GM19324 (cell line): ENCODE data around the gene ELOA2.
"Not testable (repeated sequence)": the region's sequence is repeated elsewhere in the genome, so short reads cannot be mapped to it uniquely, and the experiment has no call there.

Source experiments
- ATAC-seq: cut with Tn5 transposase; IDR thresholded peaks from one replicate; pipeline ENCODE4 v1.9.1; 2021; ENCODE audit warnings: mild to moderate bottlenecking, moderate library complexity; ENCODE audit not compliant: unreplicated experiment, low FRiP score

The ELOA2 gene

DNA sequence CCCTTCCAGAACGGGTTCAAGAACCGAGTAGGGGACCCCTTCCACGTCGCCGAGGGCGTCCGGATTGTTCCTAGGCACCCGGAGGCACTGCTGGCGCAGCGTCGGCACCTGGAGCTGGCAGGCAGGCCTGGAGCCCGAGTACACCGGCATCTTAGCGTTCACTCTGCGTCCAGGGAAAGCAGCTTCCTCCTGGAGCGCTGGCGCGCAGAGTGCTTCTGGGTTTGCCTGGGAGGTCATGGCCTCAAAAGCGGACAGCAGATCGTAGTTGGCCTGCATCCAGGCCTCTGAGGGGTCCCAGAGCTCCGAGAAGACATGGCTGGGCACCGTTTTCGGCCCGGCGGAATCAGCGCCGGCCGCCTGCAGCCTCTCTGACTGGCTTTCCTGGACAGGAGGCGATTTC lies 12.6 kb downstream of the ELOA2 start:
- not testable (repeated sequence) for ATAC-seq

GRCh38 chr18:47020757-47021156 lies 14.7 kb downstream of the ELOA2 start:
- ATAC-seq: not testable (repeated sequence)

GRCh38 chr18:47019870-47020269 lies 15.6 kb downstream of the ELOA2 start:
- ATAC-seq: not testable (repeated sequence)
